LHCN-M2 (cell line): ENCODE data around the gene METTL13. TPM values are rescaled to one million over a fixed set of nuclear protein-coding genes. Genes with fewer than 3 reads are reported as not detected.
"Not testable (repeated sequence)": the region's sequence is repeated elsewhere in the genome, so short reads cannot be mapped to it uniquely, and the experiment has no call there.

Experiments
- DNase-seq: peaks from one replicate; pipeline ENCODE4 v3.0.0-alpha.2; 2012; ENCODE audit warnings: low read depth
- total RNA-seq: library from RNA; depleted of rRNA; stranded (reverse); fragments of >200 nt; gene quantifications from 2 replicates; pipeline ENCODE4 v1.2.3, GENCODE V29; 2014

METTL13 gene
- total RNA-seq, 1 experiment from 2014 or later = 35.9 TPM

- no peak for DNase-seq
These were observed 17.7 kb upstream of the METTL13 start for GRCh38 chr1:171763764-171764163.

GRCh38 chr1:171769171-171769570 is 12.3 kb upstream of the METTL13 start:
- DNase-seq = no peak

GRCh38 chr1:171769754-171770153 is 11.7 kb upstream of the METTL13 start:
- no peak for DNase-seq

- DNase-seq = no peak
These were observed 9.1 kb upstream of the METTL13 start for GRCh38 chr1:171772312-171772711.

DNA sequence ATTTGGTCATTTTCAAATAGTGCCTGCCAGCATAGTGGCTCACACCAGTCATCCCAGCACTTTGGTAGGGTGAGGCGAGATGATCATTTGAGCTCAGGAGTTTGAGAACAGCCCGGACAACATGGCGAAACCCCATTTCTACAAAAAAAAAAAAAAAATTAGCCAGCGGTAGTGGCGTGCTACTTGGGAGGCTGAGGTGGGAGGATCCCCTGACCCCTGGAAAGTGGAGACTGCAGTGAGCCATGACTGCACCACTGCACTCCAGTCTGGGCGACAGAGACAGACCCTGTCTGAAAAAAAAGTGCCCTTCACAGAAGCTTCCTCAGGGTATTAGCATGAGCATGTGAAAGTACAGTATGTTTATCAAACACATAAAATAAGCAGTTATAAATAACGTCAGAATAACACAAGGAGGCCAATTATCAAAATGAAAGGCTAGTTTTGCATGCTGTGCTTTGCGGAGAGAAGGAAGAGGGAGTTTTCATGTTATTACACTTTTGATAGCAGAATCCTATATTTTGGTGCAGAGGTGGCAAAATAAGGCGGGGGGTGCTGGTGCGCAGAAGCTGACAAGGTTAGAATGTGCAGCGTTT is 781 bp upstream of the METTL13 start:
- no peak for DNase-seq

DNA sequence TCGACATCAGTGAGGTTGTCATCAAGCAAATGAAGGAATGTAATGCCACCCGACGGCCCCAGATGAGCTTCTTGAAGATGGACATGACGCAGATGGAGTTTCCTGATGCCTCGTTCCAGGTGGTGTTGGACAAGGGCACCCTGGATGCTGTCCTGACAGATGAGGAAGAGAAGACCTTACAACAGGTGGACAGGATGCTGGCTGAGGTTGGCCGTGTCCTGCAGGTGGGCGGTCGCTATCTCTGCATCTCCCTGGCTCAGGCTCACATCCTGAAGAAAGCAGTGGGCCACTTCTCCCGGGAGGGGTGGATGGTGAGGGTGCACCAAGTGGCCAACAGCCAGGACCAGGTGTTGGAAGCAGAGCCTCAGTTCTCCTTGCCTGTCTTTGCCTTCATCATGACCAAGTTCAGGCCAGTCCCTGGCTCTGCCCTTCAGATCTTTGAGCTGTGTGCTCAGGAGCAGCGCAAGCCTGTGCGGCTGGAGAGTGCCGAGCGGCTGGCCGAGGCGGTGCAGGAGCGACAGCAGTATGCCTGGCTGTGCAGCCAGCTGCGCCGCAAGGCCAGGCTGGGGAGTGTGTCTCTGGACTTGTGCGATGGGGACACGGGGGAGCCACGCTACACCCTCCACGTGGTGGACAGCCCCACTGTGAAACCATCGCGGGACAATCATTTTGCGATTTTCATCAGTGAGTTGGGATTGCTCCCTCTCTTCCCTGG is 2.5 kb downstream of the METTL13 start:
- DNase-seq = no peak

DNA sequence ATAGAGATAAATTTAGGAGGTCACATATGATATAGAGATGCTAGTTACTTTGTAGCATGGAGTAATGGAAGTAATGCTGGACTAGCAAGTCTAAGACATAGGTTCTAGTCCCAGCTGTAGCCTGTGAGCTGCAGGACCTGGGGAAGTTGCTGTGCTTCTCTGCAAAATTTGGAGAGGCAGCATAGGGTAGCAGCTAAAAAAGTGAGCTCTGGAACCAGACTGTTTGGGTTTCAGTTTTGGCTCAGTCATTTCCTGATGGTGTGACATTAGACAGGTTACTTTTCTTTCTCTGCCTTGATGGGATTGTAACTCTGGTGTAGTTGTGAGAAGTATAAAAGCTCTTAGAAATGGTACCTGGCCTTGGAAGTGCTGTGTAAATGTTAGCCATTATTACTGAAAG is 3.3 kb downstream of the METTL13 start:
- DNase-seq = no peak

- DNase-seq = no peak
These were observed 4.3 kb downstream of the METTL13 start for GRCh38 chr1:171785766-171786165.

GRCh38 chr1:171786534-171786933 is 5.1 kb downstream of the METTL13 start:
- DNase-seq = no peak

GRCh38 chr1:171787686-171788480 is 6.4 kb downstream of the METTL13 start:
- no peak for DNase-seq

DNA sequence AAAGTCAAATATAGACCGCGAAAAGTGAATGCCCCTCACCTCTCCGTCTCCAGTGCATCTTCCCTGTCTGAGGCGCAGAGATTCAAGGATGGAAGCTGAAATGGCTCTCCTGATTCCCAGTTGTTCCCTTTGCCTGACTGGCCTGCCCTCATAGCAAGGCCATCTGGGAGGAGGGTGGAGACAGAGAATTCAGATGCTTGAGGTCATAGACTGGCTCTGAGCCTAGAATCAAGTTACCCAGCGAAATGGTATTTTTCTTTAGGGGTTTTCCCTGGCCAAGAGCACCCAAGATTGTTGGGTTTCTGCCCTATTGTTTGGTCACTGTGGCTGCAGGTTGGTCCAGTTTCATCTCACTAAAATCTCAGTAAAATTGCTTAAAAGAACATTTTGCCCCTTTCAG is 7.2 kb downstream of the METTL13 start:
- DNase-seq = peak; percentile 44

DNA sequence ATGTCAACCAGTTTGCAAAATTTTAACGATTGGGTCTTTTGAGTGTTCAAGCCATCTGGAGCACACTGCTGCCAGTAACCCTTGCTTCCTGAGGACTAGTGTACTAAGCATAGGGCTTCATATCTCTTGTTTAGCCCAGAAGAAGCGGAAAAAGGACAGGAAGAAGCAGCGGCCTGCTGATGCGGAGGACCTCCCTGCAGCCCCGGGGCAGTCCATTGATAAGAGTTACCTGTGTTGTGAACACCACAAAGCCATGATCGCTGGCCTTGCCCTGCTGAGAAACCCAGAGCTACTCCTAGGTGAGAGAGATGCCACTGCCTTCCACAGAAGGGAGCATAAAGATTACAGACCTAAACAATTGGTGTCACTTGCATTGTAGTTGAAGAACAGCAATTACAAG is 8.9 kb downstream of the METTL13 start:
- DNase-seq = no peak

DNA sequence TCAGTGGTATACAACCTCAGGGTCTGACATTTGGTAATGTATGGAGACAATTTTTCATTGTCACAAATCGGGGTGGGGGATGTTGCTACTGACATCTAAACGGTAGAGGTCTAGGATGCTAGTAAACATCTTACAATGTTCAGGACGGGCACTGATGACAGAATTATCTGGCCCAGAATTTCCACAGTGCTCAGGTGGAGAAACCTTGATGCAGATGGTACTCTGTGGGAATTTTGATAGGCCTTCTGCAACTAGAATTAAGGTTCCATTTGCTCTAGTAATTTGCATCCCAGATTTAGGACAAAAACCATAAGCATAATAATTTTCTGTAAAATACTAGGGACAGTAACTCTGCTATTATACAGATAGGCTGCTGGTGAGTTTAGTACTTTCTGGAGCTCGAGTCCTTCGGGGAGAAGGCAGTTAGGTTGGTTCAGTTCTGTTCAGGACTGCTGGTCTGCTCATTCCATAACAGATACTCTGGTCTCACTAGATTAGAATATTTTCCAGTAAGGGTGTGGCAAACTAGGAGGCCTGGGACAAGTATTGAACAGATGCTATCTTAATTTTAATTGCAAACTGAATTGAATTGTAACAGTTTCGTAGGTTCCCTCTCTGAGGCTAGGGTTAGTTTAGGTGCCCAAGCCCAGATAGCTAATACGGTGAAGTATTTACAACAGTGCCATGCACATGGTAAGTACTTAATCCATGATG is 11.4 kb downstream of the METTL13 start:
- no peak for DNase-seq

- DNase-seq = peak; percentile 32
These were observed 12.2 kb downstream of the METTL13 start for GRCh38 chr1:171793636-171794035.

DNA sequence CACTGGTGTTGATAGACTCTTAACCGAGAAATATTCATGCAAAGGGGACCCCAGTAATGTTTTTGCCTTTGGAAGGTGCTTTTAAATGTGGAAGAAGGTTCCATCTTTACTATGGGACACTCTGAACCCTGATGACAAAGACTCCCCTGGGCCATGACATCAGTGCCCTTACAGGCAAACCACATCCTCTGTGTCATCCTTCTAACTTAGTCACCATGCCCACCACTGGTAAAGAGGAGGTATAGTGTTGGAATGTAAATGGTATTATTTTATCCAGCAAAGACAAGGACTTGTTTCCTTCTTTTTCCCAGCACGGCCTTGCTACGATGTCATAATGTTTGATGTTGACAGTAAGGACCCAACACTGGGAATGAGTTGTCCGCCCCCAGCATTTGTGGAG is 12.6 kb downstream of the METTL13 start:
- DNase-seq = peak; percentile 94

GRCh38 chr1:171796592-171796991 is 15.1 kb downstream of the METTL13 start:
- no peak for DNase-seq

- DNase-seq = no peak
These were observed 16.9 kb downstream of the METTL13 start for GRCh38 chr1:171798311-171798710.

- no peak for DNase-seq
These were observed 17.3 kb downstream of the METTL13 start for GRCh38 chr1:171798765-171799164.

DNA sequence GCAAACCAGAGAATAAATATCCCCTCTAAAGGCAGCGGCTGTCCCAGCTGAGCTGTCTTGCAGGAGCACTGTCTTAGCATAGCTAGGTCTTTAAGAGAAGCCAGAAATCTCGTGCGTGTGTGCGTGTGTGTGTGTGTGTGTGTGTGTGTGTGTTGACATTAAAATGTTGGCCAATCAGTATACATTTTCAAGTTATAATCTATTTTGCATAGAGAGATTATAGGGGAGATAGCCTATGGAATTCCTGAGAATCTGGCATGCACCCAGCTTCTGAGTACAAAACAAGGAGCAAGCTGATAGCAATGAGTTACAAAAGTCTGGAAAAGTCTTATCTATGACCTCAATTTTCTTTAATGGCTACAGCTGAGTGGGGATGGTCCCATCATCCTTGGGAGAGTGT is 17.7 kb downstream of the METTL13 start:
- DNase-seq = no peak

DNA sequence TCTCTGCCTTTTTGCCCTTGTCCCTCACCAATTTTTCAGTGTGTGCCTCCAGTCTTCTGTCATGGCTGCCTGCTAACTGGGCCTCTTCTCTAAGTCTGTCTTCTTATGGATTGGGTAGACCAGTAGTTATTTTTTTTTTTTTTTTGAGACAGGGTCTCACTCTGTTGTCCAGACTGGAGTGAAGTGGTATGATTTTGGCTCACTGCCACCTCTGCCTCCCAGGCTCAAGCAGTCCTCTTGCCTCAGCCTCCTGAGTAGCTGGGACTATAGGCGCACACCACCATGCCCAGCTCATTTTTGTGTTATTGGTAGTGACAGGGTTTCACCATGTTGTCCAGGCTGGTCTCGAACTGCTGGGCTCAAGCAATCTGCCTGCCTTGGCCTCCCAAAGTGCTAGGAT is 18.2 kb downstream of the METTL13 start:
- not testable (repeated sequence) for DNase-seq

DNA sequence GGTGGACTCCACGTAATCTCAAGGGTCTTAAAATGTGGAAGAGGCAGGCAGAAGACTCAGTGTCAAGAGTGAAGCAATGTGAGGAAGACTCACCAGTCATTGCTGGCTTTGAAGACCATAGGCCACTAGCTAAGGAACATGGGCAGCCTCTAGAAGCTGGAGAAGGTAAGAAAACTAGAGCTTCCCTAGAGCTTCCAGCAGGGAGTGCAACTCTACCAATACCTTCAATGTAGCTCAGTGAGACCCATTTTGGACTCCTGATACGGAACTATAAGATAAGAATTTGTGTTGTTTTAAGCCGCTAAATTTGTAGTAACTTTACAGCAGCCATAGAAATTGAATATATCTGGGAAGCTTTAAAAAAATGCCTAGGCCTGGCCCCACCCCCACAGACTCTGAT is 18.9 kb downstream of the METTL13 start:
- no peak for DNase-seq

- no peak for DNase-seq
These were observed 19.4 kb downstream of the METTL13 start for GRCh38 chr1:171800851-171801250.
